ENCODE results near the gene UBXN10. TPM values are rescaled to one million over a fixed set of nuclear protein-coding genes. Genes with fewer than 3 reads are reported as not detected.
A peak's percentile ranks its signal among the peaks of the same experiment; 100 is the strongest.

Gene UBXN10
- total and polyA plus RNA-seq, 5 donors from 2014 or later, result 0.06 to 0.41 (median 0.33) TPM; not detected in 1

- Mint-ChIP-seq H3K36me3 (no peaks in the 10 kb centered on the region), H3K9me3 (peaks cover 0 to 1% (median 0%) of the 10 kb centered on the region in 7 donors), H3K27ac (no peak overlapping the region), H3K4me3 (no peak overlapping the region), H3K27me3 (no peaks in the 10 kb centered on the region), H3K4me1 (peaks cover 0 to 14% (median 5%) of the 10 kb centered on the region in 4 donors)
- Histone ChIP-seq H3K9me3 (ENCODE audit: control insufficient read depth in 2 of 2, low read length in 2 of 2) (no peaks in the 10 kb centered on the region), H3K27ac (ENCODE audit: insufficient read depth, low read length, poor library complexity, severe bottlenecking) (no peak overlapping the region), H3K27me3 (ENCODE audit: control insufficient read depth, insufficient read depth, low read length) (no peaks in the 10 kb centered on the region), H3K36me3 (ENCODE audit: control insufficient read depth, insufficient read depth, low read length) (no peaks in the 10 kb centered on the region), H3K4me1 (ENCODE audit: control insufficient read depth, insufficient read depth, low read length, poor library complexity, severe bottlenecking) (peaks cover 11% of the 10 kb centered on the region), H3K4me3 (ENCODE audit: low read depth, low read length) (no peak overlapping the region)
- DNase-seq, result no peak
- no peak for ATAC-seq (ENCODE audit: low read depth in 2 of 2)
These were observed 36.1 kb upstream of the UBXN10 start for GRCh38 chr1:20149601-20150325.

DNA sequence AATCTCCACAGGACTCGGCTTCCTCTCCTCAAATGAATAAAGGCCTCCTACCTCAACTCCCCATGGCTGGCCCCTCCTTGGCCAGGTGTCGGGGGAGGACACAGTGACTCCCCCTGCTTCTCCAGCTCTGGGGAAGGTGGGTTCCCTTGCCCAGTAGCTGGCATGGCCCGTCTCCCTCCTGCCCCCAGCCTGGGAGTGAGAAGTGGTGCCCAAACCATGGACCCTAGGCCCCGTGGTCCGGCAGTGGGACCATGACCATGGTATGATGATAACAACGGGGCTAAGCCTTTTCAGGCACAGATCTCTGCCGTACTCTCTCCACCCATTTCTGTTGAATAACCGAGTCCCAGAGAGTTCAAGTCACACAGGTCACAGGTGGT lies 35.6 kb upstream of the UBXN10 start:
- peaks cover 0 to 2% (median 0%) of the 10 kb centered on the region in 7 donors for H3K9me3 Mint-ChIP-seq
- DNase-seq, result no peak
- no peak overlapping the region for H3K4me3 Mint-ChIP-seq
- H3K27ac Mint-ChIP-seq, result peak overlapping the region in 1 of 3 donors; percentile 55
- H3K27me3 ChIP-seq (ENCODE audit: control insufficient read depth, insufficient read depth, low read length), result no peaks in the 10 kb centered on the region
- H3K36me3 ChIP-seq (ENCODE audit: control insufficient read depth, insufficient read depth, low read length), result no peaks in the 10 kb centered on the region
- H3K4me1 Mint-ChIP-seq, result peaks cover 0 to 18% (median 7%) of the 10 kb centered on the region in 4 donors
- ATAC-seq (ENCODE audit: low read depth in 2 of 2), result no peak
- H3K9me3 ChIP-seq (ENCODE audit: control insufficient read depth in 2 of 2, low read length in 2 of 2), result no peaks in the 10 kb centered on the region
- no peaks in the 10 kb centered on the region for H3K27me3 Mint-ChIP-seq
- no peak overlapping the region for H3K27ac ChIP-seq (ENCODE audit: insufficient read depth, low read length, poor library complexity, severe bottlenecking)
- no peaks in the 10 kb centered on the region for H3K36me3 Mint-ChIP-seq
- H3K4me3 ChIP-seq (ENCODE audit: low read depth, low read length), result no peak overlapping the region
- H3K4me1 ChIP-seq (ENCODE audit: control insufficient read depth, insufficient read depth, low read length, poor library complexity, severe bottlenecking), result peaks cover 11% of the 10 kb centered on the region

DNA sequence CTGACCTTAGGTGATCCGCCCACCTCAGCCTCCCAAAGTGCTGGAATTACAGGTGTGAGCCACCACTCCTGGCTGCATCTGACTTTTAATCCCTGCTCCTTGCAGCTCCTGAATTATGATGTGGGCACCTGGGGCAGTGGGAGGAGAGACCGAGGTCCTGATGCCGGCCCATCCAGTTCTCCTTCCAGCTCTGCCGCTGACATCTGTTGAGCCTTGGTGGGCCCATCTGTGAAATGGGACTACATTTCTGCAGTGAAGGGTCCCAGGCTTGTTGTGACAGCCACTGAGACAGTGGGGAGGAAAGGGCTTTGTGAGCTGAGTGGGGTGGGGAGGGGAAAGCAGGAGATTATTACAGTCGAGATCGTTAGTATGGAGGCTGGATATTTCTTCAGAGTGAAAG lies 34.9 kb upstream of the UBXN10 start:
- DNase-seq (no peak), ATAC-seq (ENCODE audit: low read depth in 2 of 2) (no peak)
- no peaks in the 10 kb centered on the region for H3K36me3 ChIP-seq (ENCODE audit: control insufficient read depth, insufficient read depth, low read length)
- Mint-ChIP-seq H3K36me3 (no peaks in the 10 kb centered on the region), H3K9me3 (peaks cover 0 to 2% (median 0%) of the 10 kb centered on the region in 7 donors), H3K27ac (peak overlapping the region in 1 of 3 donors; percentile 48), H3K4me1 (peaks cover 0 to 18% (median 7%) of the 10 kb centered on the region in 4 donors), H3K4me3 (peak overlapping the region in 1 of 4 donors; percentile 74), H3K27me3 (no peaks in the 10 kb centered on the region)
- peaks cover 11% of the 10 kb centered on the region for H3K4me1 ChIP-seq (ENCODE audit: control insufficient read depth, insufficient read depth, low read length, poor library complexity, severe bottlenecking)
- no peaks in the 10 kb centered on the region for H3K9me3 ChIP-seq (ENCODE audit: control insufficient read depth in 2 of 2, low read length in 2 of 2)
- no peaks in the 10 kb centered on the region for H3K27me3 ChIP-seq (ENCODE audit: control insufficient read depth, insufficient read depth, low read length)
- no peak overlapping the region for H3K4me3 ChIP-seq (ENCODE audit: low read depth, low read length)
- no peak overlapping the region for H3K27ac ChIP-seq (ENCODE audit: insufficient read depth, low read length, poor library complexity, severe bottlenecking)

GRCh38 chr1:20151906-20152598 lies 33.8 kb upstream of the UBXN10 start:
- H3K36me3 Mint-ChIP-seq, result no peaks in the 10 kb centered on the region
- no peaks in the 10 kb centered on the region for H3K27me3 ChIP-seq (ENCODE audit: control insufficient read depth, insufficient read depth, low read length)
- H3K27me3 Mint-ChIP-seq, result no peaks in the 10 kb centered on the region
- peaks cover 0 to 2% (median 0%) of the 10 kb centered on the region in 7 donors for H3K9me3 Mint-ChIP-seq
- DNase-seq (peak; percentile 60 to 72 (median 61)), ATAC-seq (ENCODE audit: low read depth in 2 of 2) (peak; percentile 84 to 85)
- peak overlapping the region; percentile 32 for H3K4me3 ChIP-seq (ENCODE audit: low read depth, low read length)
- peak overlapping the region; percentile 38 to 85 (median 80) for H3K4me3 Mint-ChIP-seq
- no peaks in the 10 kb centered on the region for H3K9me3 ChIP-seq (ENCODE audit: control insufficient read depth in 2 of 2, low read length in 2 of 2)
- H3K27ac Mint-ChIP-seq, result peak overlapping the region in 2 of 3 donors; percentile 42 to 47
- no peak overlapping the region for H3K27ac ChIP-seq (ENCODE audit: insufficient read depth, low read length, poor library complexity, severe bottlenecking)
- H3K36me3 ChIP-seq (ENCODE audit: control insufficient read depth, insufficient read depth, low read length), result no peaks in the 10 kb centered on the region
- peaks cover 0 to 18% (median 7%) of the 10 kb centered on the region in 4 donors for H3K4me1 Mint-ChIP-seq
- peaks cover 11% of the 10 kb centered on the region for H3K4me1 ChIP-seq (ENCODE audit: control insufficient read depth, insufficient read depth, low read length, poor library complexity, severe bottlenecking)

- Mint-ChIP-seq H3K4me1 (peaks cover 0 to 18% (median 7%) of the 10 kb centered on the region in 4 donors), H3K27me3 (no peaks in the 10 kb centered on the region), H3K9me3 (peaks cover 0 to 5% (median 0%) of the 10 kb centered on the region in 7 donors), H3K27ac (peak overlapping the region in 2 of 3 donors; percentile 42 to 47), H3K4me3 (peak overlapping the region; percentile 38 to 85 (median 80)), H3K36me3 (no peaks in the 10 kb centered on the region)
- H3K4me3 ChIP-seq (ENCODE audit: low read depth, low read length), result no peak overlapping the region
- H3K27me3 ChIP-seq (ENCODE audit: control insufficient read depth, insufficient read depth, low read length), result no peaks in the 10 kb centered on the region
- no peaks in the 10 kb centered on the region for H3K9me3 ChIP-seq (ENCODE audit: control insufficient read depth in 2 of 2, low read length in 2 of 2)
- ATAC-seq (ENCODE audit: low read depth in 2 of 2) (no peak), DNase-seq (no peak)
- no peaks in the 10 kb centered on the region for H3K36me3 ChIP-seq (ENCODE audit: control insufficient read depth, insufficient read depth, low read length)
- peaks cover 11% of the 10 kb centered on the region for H3K4me1 ChIP-seq (ENCODE audit: control insufficient read depth, insufficient read depth, low read length, poor library complexity, severe bottlenecking)
- no peak overlapping the region for H3K27ac ChIP-seq (ENCODE audit: insufficient read depth, low read length, poor library complexity, severe bottlenecking)
These were observed 33.3 kb upstream of the UBXN10 start for GRCh38 chr1:20152599-20152930.

GRCh38 chr1:20153000-20153418 lies 32.9 kb upstream of the UBXN10 start:
- peaks cover 11% of the 10 kb centered on the region for H3K4me1 ChIP-seq (ENCODE audit: control insufficient read depth, insufficient read depth, low read length, poor library complexity, severe bottlenecking)
- H3K27ac Mint-ChIP-seq, result no peak overlapping the region
- no peaks in the 10 kb centered on the region for H3K36me3 Mint-ChIP-seq
- H3K4me1 Mint-ChIP-seq, result peaks cover 0 to 18% (median 7%) of the 10 kb centered on the region in 4 donors
- peaks cover 0 to 3% of the 10 kb centered on the region in 2 experiments for H3K9me3 ChIP-seq (ENCODE audit: control insufficient read depth in 2 of 2, low read length in 2 of 2)
- peak overlapping the region in 1 of 4 donors; percentile 43 for H3K4me3 Mint-ChIP-seq
- peaks cover 0 to 6% (median 2%) of the 10 kb centered on the region in 7 donors for H3K9me3 Mint-ChIP-seq
- H3K4me3 ChIP-seq (ENCODE audit: low read depth, low read length), result no peak overlapping the region
- no peak overlapping the region for H3K27ac ChIP-seq (ENCODE audit: insufficient read depth, low read length, poor library complexity, severe bottlenecking)
- no peaks in the 10 kb centered on the region for H3K27me3 Mint-ChIP-seq
- DNase-seq, result no peak
- ATAC-seq (ENCODE audit: low read depth in 2 of 2), result no peak
- H3K36me3 ChIP-seq (ENCODE audit: control insufficient read depth, insufficient read depth, low read length), result no peaks in the 10 kb centered on the region
- no peaks in the 10 kb centered on the region for H3K27me3 ChIP-seq (ENCODE audit: control insufficient read depth, insufficient read depth, low read length)

- H3K4me3 ChIP-seq (ENCODE audit: low read depth, low read length), result peak overlapping the region; percentile 40
- Mint-ChIP-seq H3K36me3 (no peaks in the 10 kb centered on the region), H3K4me3 (peak overlapping the region in 3 of 4 donors; percentile 5 to 83 (median 49)), H3K4me1 (peaks cover 0 to 18% (median 7%) of the 10 kb centered on the region in 4 donors), H3K27ac (peak overlapping the region in 2 of 3 donors; percentile 11 to 72), H3K27me3 (no peaks in the 10 kb centered on the region), H3K9me3 (peaks cover 0 to 13% (median 2%) of the 10 kb centered on the region in 7 donors)
- no peak overlapping the region for H3K27ac ChIP-seq (ENCODE audit: insufficient read depth, low read length, poor library complexity, severe bottlenecking)
- ATAC-seq (ENCODE audit: low read depth in 2 of 2), result no peak
- no peaks in the 10 kb centered on the region for H3K36me3 ChIP-seq (ENCODE audit: control insufficient read depth, insufficient read depth, low read length)
- H3K27me3 ChIP-seq (ENCODE audit: control insufficient read depth, insufficient read depth, low read length), result no peaks in the 10 kb centered on the region
- peaks cover 4 to 16% of the 10 kb centered on the region in 2 experiments for H3K9me3 ChIP-seq (ENCODE audit: control insufficient read depth in 2 of 2, low read length in 2 of 2)
- peak in 1 of 3 donors; percentile 40 for DNase-seq
- H3K4me1 ChIP-seq (ENCODE audit: control insufficient read depth, insufficient read depth, low read length, poor library complexity, severe bottlenecking), result peaks cover 11% of the 10 kb centered on the region
These were observed 31.5 kb upstream of the UBXN10 start for GRCh38 chr1:20154301-20154831.
